NCI-H2107 treated with DMSO at 0.1 percent for 48 hours (cell line): ENCODE measurements around the gene METTL1.

Source experiments
- DNase-seq: peaks from one replicate; lab custom pipeline; 2025; ENCODE audit not compliant: unreplicated experiment; lab: John Stamatoyannopoulos, UW

The METTL1 gene

GRCh38 chr12:57769594-57769993, 2.3 kb downstream of the METTL1 start:
- DNase-seq = no peak

GRCh38 chr12:57767876-57768275, 4.0 kb downstream of the METTL1 start:
- no peak for DNase-seq

- no peak for DNase-seq
Measured at GRCh38 chr12:57767305-57767698, 4.6 kb downstream of the METTL1 start.

GRCh38 chr12:57766464-57767304, 5.2 kb downstream of the METTL1 start, which contains the start of gene CYP27B1:
Gene CYP27B1, minus strand, starts transcription at chr12:57767078. Its CDS starts 37 bp downstream, at chr12:57767041.
- DNase-seq = peak; percentile 75

GRCh38 chr12:57765698-57766463, 6.0 kb downstream of the METTL1 start:
- no peak for DNase-seq

- DNase-seq = no peak
Measured at GRCh38 chr12:57765003-57765697, 6.8 kb downstream of the METTL1 start.

- no peak for DNase-seq
Measured at GRCh38 chr12:57764662-57765002, 7.3 kb downstream of the METTL1 start.

- no peak for DNase-seq
Measured at GRCh38 chr12:57763881-57764661, 7.8 kb downstream of the METTL1 start.

GRCh38 chr12:57762463-57762862, 9.4 kb downstream of the METTL1 start:
- no peak for DNase-seq

GRCh38 chr12:57761391-57761998, 10.4 kb downstream of the METTL1 start:
- DNase-seq = no peak

- no peak for DNase-seq
Measured at GRCh38 chr12:57760347-57760982, 11.4 kb downstream of the METTL1 start.

- DNase-seq = no peak
Measured at GRCh38 chr12:57759360-57759980, 12.4 kb downstream of the METTL1 start.

GRCh38 chr12:57758552-57759359, 13.1 kb downstream of the METTL1 start:
- no peak for DNase-seq

- DNase-seq = no peak
Measured at GRCh38 chr12:57757771-57758170, 14.1 kb downstream of the METTL1 start.

GRCh38 chr12:57756406-57757341, 15.2 kb downstream of the METTL1 start:
- no peak for DNase-seq

- no peak for DNase-seq
Measured at GRCh38 chr12:57755454-57756372, 16.2 kb downstream of the METTL1 start.

GRCh38 chr12:57755194-57755453, 16.8 kb downstream of the METTL1 start:
- no peak for DNase-seq
